B cell (primary cell): ENCODE data around the gene JUNB. TPM values are rescaled to one million over a fixed set of nuclear protein-coding genes. Genes with fewer than 3 reads are reported as not detected.

ENCODE experiments used
- ATAC-seq: fragments of 200-7000 bp; cut with Tn5 transposase; one replicate; pipeline ENCODE4 v1.10.0; 2021; ENCODE audit warnings: low read depth, mild to moderate bottlenecking, moderate number of reproducible peaks, moderate library complexity
- CTCF ChIA-PET: fragments of 350-600 bp; sonication (Branson Sonifier 250); formaldehyde crosslinking; loops from one replicate; lab custom pipeline; 2021; ENCODE audit warnings: antibody characterized with exemption, inconsistent platforms; lab: Charles Lee
- POLR2A ChIA-PET: fragments of 350-600 bp; sonication (Branson Sonifier 250); formaldehyde crosslinking; loops from one replicate; lab custom pipeline; 2021; ENCODE audit warnings: antibody characterized with exemption; lab: Charles Lee
- DNase-seq: peaks from one replicate; pipeline ENCODE4 v3.0.0; 2013
- H2AFZ ChIP-seq: 2 replicates; pipeline ENCODE4 v1.6.1; 2012; ENCODE audit warnings: mild to moderate bottlenecking, low read depth, low read length; ENCODE audit not compliant: insufficient read depth, poor library complexity, severe bottlenecking
- H3K27ac ChIP-seq, 2 donors: 1 replicate in 1 of 2; 2 replicates in 1 of 2; pipeline ENCODE4 v1.5.1; 2012 to 2013; ENCODE audit warnings: low read length in 2 of 2, mild to moderate bottlenecking in 2 of 2, moderate library complexity in 1 of 2
- H3K27me3 ChIP-seq, 4 experiments: fragments of 200-600 bp in 1 of 4; sonication (generic) in 1 of 4; replicated peaks in 1 of 4; 1 replicate in 2 of 4; 2 replicates in 2 of 4; pipeline versions ENCODE4 v1.6.1 to v1.7.0; 2013 to 2016; ENCODE audit warnings: low read length in 3 of 4, mild to moderate bottlenecking in 2 of 4, mixed read lengths in 1 of 4, moderate library complexity in 1 of 4; ENCODE audit not compliant: insufficient read depth in 4 of 4, control insufficient read depth in 3 of 4; ENCODE audit errors: control extremely low read depth in 1 of 4
- H3K36me3 ChIP-seq, 2 experiments: replicated peaks in 1 of 2; 1 replicate in 1 of 2; 2 replicates in 1 of 2; pipeline versions ENCODE4 v1.6.1 to v1.7.1; 2013; ENCODE audit warnings: low read length in 1 of 2; ENCODE audit not compliant: insufficient read depth in 2 of 2, control insufficient read depth in 1 of 2; ENCODE audit errors: control extremely low read depth in 1 of 2, extremely low read depth in 1 of 2
- H3K4me1 ChIP-seq, 2 donors: fragments of 200-600 bp in 1 of 2; sonication (generic) in 1 of 2; 1 replicate in 1 of 2; 2 replicates in 1 of 2; pipeline versions ENCODE4 v1.5.1 to v1.6.1; 2013 to 2017; ENCODE audit warnings: low read length in 2 of 2; ENCODE audit not compliant: control insufficient read depth in 2 of 2, insufficient read depth in 2 of 2
- H3K4me2 ChIP-seq: replicated peaks from 2 replicates; pipeline ENCODE3; 2012; ENCODE audit warnings: mild to moderate bottlenecking, low read depth, low read length; ENCODE audit not compliant: poor library complexity, severe bottlenecking
- H3K4me3 ChIP-seq, 5 experiments: fragments of 200-600 bp in 1 of 5; sonication (generic) in 1 of 5; 1 replicate in 3 of 5; 2 replicates in 2 of 5; pipeline versions ENCODE4 v1.5.1 to v1.7.0; 2011 to 2016; ENCODE audit warnings: low read length in 4 of 5, mild to moderate bottlenecking in 4 of 5, low read depth in 2 of 5, control low read depth in 1 of 5, moderate library complexity in 1 of 5; ENCODE audit not compliant: insufficient read depth in 1 of 5; ENCODE audit errors: control extremely low read depth in 1 of 5, extremely low read depth in 1 of 5
- H3K79me2 ChIP-seq: fragments of 200-600 bp; sonication (generic); one replicate; pipeline ENCODE4 v1.6.0; 2016; ENCODE audit warnings: low read length; ENCODE audit not compliant: control insufficient read depth, insufficient read depth
- H3K9ac ChIP-seq: fragments of 200-600 bp; sonication (generic); 2 replicates; pipeline ENCODE4 v1.6.1; 2017; ENCODE audit warnings: mild to moderate bottlenecking, low read length, moderate library complexity
- H3K9me3 ChIP-seq, 3 donors: one replicate each; pipeline versions ENCODE4 v1.6.1 to v1.7.1; 2013; ENCODE audit warnings: low read length in 2 of 3; ENCODE audit not compliant: control insufficient read depth in 2 of 3, insufficient read depth in 1 of 3; ENCODE audit errors: control extremely low read depth in 1 of 3
- H4K20me1 ChIP-seq: 2 replicates; pipeline ENCODE4 v1.6.0; 2012; ENCODE audit warnings: mild to moderate bottlenecking, low read length; ENCODE audit not compliant: insufficient read depth, control insufficient read depth, poor library complexity, severe bottlenecking
- H3K27ac Mint-ChIP-seq: one replicate; pipeline ENCODE4 v1.8.0; 2021; ENCODE audit warnings: mixed read lengths
- H3K27me3 Mint-ChIP-seq: one replicate; pipeline ENCODE4 v1.8.0; 2021; ENCODE audit warnings: mixed read lengths
- H3K4me1 Mint-ChIP-seq: one replicate; pipeline ENCODE4 v1.8.0; 2021; ENCODE audit warnings: mixed read lengths
- H3K4me3 Mint-ChIP-seq: one replicate; pipeline ENCODE4 v1.8.0; 2021; ENCODE audit warnings: mixed read lengths
- H3K9me3 Mint-ChIP-seq: one replicate; pipeline ENCODE4 v1.8.0; 2022; ENCODE audit warnings: mixed read lengths; ENCODE audit not compliant: insufficient read depth
- EZH2 ChIP-seq: IDR thresholded peaks from 2 replicates; pipeline ENCODE4 v1.6.1; 2012; ENCODE audit warnings: borderline replicate concordance, low read depth, mild to moderate bottlenecking, moderate library complexity, low read length; ENCODE audit not compliant: insufficient read depth, poor library complexity, severe bottlenecking
- WGBS: methylation state at CpG from one replicate; pipeline ENCODE4 v1.1.5; 2013; ENCODE audit warnings: missing lambda C conversion rate; ENCODE audit not compliant: insufficient coverage; 5-methylcytosine and 5-hydroxymethylcytosine counted together
- intact Hi-C: fragments of 100-400 bp; cut with micrococcal nuclease; formaldehyde crosslinking; loops from one replicate; pipeline ENCODE4 v1.10.0; 2022
- polyA plus RNA-seq: library from polyadenylated mRNA; depleted of rRNA; stranded (reverse); fragments of >200 nt; gene quantifications from 2 replicates; pipeline ENCODE4 v1.2.3, GENCODE V29; 2012
- total RNA-seq, 2 donors: library from RNA; stranded (reverse); fragments of 120-200 nt in 1 of 2; gene quantifications; 1 replicate in 1 of 2; 2 replicates in 1 of 2; pipeline versions ENCODE4 v1.2.3 to v1.2.4, GENCODE V29; 2013 to 2022
- TF ChIP-seq, protein P1 (sequence below): fragments of 200-600 bp; IDR thresholded peaks from one replicate; pipeline ENCODE4 v1.8.0; 2022; ENCODE audit warnings: antibody characterized with exemption, mild to moderate bottlenecking

Gene JUNB
- total and polyA plus RNA-seq, 2 donors (not counting 1 experiment from before 2014, with no cell fraction given): 206 to 4,055 TPM

DNA sequence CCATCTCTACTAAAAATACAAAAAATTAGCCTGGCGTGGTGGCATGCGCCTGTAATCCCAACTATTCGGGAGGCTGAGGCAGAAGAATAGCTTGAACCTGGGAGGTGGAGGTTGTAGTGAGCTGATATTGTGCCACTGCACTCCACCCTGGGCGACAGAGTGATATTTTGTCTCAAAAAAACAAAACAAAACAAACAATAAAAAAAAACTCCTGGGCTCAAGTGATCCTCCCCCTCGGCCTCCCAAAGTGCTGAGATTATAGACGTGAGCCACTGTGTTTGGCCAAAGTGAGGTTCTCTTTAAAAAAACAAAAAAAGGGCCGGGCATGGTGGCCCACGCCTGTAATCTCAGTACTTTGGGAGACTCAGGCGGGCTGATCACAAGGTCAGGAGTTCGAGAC, 3.8 kb upstream of the JUNB start:
- 62% methylated on average over 4 of the region's 10 CpGs for WGBS
- peaks cover 38% of the 10 kb centered on the region for H3K4me1 Mint-ChIP-seq
- peak overlapping the region; percentile 15 for H3K4me3 Mint-ChIP-seq
- Histone ChIP-seq H3K4me1 (peaks cover 67 to 78% of the 10 kb centered on the region in 2 donors), H3K27me3 (no peaks in the 10 kb centered on the region), H3K36me3 (peaks cover 0 to under 1% of the 10 kb centered on the region in 2 experiments), H3K9ac (no peak overlapping the region), H3K4me2 (no peak overlapping the region), H3K9me3 (no peaks in the 10 kb centered on the region), H3K27ac (peak overlapping the region; percentile 92 to 97), H2AFZ (no peak overlapping the region), H3K4me3 (no peak overlapping the region), H3K79me2 (peaks cover 12% of the 10 kb centered on the region), H4K20me1 (peaks cover 12% of the 10 kb centered on the region)
- CTCF ChIA-PET: interaction anchor here (3.9 to 5.0 kb wide), 2 partner anchors 9 to 10 kb away, joined by 28 to 65 read pairs; no protein-coding TSS in a partner anchor
- H3K9me3 Mint-ChIP-seq: no peaks in the 10 kb centered on the region
- POLR2A ChIA-PET: interaction anchor here (1.0 to 4.5 kb wide), 4 partner anchors 9 to 58 kb away, joined by 5 to 36 read pairs (median 6); no protein-coding TSS in a partner anchor
- TF ChIP-seq EZH2: no peak
- TF ChIP-seq, protein P1, sequence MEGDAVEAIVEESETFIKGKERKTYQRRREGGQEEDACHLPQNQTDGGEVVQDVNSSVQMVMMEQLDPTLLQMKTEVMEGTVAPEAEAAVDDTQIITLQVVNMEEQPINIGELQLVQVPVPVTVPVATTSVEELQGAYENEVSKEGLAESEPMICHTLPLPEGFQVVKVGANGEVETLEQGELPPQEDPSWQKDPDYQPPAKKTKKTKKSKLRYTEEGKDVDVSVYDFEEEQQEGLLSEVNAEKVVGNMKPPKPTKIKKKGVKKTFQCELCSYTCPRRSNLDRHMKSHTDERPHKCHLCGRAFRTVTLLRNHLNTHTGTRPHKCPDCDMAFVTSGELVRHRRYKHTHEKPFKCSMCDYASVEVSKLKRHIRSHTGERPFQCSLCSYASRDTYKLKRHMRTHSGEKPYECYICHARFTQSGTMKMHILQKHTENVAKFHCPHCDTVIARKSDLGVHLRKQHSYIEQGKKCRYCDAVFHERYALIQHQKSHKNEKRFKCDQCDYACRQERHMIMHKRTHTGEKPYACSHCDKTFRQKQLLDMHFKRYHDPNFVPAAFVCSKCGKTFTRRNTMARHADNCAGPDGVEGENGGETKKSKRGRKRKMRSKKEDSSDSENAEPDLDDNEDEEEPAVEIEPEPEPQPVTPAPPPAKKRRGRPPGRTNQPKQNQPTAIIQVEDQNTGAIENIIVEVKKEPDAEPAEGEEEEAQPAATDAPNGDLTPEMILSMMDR: no peak
- peak overlapping the region; percentile 92 for H3K27ac Mint-ChIP-seq
- no peak for ATAC-seq
- no peak for DNase-seq
- intact Hi-C loops: loop anchor here (5.0 kb wide), 1 partner anchor 1205 kb away; no protein-coding TSS in a partner anchor
- H3K27me3 Mint-ChIP-seq: no peaks in the 10 kb centered on the region

DNA sequence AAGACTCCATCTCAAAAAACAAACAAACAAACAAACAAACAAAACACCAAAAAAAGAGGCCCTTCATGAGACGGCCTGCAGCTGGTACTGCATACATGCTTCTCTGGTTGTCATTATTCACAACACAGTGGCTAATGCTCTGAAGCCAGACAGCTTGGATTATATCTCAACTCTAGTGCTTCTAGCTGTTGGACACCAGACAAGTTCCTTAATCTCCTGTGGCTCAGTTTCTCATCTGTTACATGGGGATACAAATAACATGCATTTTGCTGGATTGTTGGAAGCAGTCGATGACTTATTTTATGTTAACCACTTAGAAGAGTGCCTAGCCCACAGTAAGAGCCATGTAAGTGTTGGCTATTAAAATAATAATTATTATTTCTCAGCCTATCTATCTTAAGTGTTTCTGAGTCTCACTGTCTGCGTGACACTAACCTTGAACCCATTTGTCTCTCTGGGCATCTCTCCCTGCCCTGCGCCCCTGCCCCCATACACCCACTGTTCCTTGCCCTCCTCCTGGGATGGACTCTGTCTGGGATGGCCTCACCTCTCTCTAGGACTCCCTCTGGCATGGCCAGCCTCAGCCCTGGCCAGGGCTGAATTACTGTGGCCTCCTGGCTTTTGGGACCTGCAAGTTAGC, 3.1 kb upstream of the JUNB start:
- peaks cover 19% of the 10 kb centered on the region for H3K79me2 ChIP-seq
- H3K4me2 ChIP-seq: peak overlapping the region; percentile 91
- H3K27ac ChIP-seq: peak overlapping the region; percentile 95 to 97
- H3K4me3 ChIP-seq: peak overlapping the region in 3 of 5 experiments; percentile 56 to 99 (median 81)
- peak overlapping the region; percentile 86 for H3K9ac ChIP-seq
- peaks cover 19% of the 10 kb centered on the region for H4K20me1 ChIP-seq
- POLR2A ChIA-PET: interaction anchor here (0.7 to 4.5 kb wide), 5 partner anchors 11 to 363 kb away, joined by 3 to 36 read pairs (median 5); partner anchors contain the start of gene FBXW9
- Mint-ChIP-seq H3K27me3 (no peaks in the 10 kb centered on the region), H3K27ac (peak overlapping the region; percentile 97), H3K4me3 (peak overlapping the region; percentile 92), H3K9me3 (no peaks in the 10 kb centered on the region), H3K4me1 (peaks cover 38% of the 10 kb centered on the region)
- intact Hi-C loops: loop anchor here (5.0 kb wide), 1 partner anchor 1206 kb away; no protein-coding TSS in a partner anchor
- WGBS: 67% methylated on average over 2 of the region's 4 CpGs
- no peaks in the 10 kb centered on the region for H3K27me3 ChIP-seq
- peaks cover 62 to 72% of the 10 kb centered on the region in 2 donors for H3K4me1 ChIP-seq
- H3K36me3 ChIP-seq: peaks cover 0 to 4% of the 10 kb centered on the region in 2 experiments
- ATAC-seq (no peak), DNase-seq (no peak)
- no peak for TF ChIP-seq EZH2
- TF ChIP-seq, protein P1: no peak
- no peaks in the 10 kb centered on the region for H3K9me3 ChIP-seq
- CTCF ChIA-PET: interaction anchor here (0.5 to 5.0 kb wide), 4 partner anchors 8 to 189 kb away, joined by 3 to 65 read pairs (median 16); no protein-coding TSS in a partner anchor
- H2AFZ ChIP-seq: no peak overlapping the region
